Erythroblast (primary cell): ENCODE measurements around the gene WIPF3.

Source experiments
- DNase-seq, 2 experiments: peaks; one replicate each; lab custom pipeline; 2025; lab: John Stamatoyannopoulos, UW
- GATA1 ChIP-seq: IDR thresholded peaks from 2 replicates; pipeline ENCODE4 v1.6.1; 2011; ENCODE audit warnings: low read depth, mild to moderate bottlenecking, control low read depth, low read length, moderate library complexity
- POLR2A ChIP-seq: IDR thresholded peaks from 2 replicates; pipeline ENCODE4 v1.6.1; 2011; ENCODE audit warnings: mild to moderate bottlenecking, low read length

WIPF3 gene

DNA sequence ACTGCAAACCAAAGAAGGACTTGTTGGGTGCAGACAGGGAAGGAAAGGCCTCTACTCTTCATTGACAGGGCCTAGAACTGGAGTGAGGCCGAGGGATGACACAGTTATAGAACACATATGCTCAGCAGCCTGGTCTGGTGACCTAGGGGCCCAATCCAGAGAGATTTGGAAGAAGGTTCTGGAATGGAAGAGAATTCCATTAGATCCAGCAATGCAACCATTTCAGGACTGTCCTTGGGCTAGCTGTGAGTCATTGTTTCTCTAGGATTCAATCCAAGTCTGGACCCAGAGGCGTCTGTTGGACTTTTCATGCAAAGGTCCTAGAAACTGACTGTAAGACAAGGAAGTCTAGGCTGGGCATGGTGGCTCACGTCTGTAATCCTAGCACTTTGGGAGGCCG lies 59.2 kb downstream of the WIPF3 start:
- no peak for DNase-seq
- TF ChIP-seq GATA1 (no peak), POLR2A (no peak)

DNA sequence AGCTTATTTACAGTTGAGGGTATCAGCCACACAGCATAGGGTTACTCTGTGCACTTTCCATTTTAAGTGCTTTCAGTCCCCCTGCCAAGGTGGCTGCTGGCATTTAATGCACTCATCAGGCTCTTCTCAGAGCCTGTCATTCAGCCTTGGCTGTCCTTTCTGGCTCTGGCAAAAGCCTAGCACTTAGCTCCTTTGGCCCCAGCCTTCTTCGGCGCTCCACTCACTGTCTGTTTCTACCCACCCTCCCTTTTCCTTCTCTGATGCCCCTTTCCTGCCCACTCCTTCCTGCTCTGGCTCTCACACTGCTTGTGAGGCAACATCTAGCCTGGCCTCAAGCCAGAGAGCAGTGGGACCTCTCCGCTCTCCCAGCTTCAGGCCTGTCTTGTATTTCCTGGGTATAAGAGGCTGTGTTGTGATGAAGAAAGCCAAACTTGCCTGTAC lies 60.2 kb downstream of the WIPF3 start:
- no peak for TF ChIP-seq POLR2A
- TF ChIP-seq GATA1: no peak
- no peak for DNase-seq

DNA sequence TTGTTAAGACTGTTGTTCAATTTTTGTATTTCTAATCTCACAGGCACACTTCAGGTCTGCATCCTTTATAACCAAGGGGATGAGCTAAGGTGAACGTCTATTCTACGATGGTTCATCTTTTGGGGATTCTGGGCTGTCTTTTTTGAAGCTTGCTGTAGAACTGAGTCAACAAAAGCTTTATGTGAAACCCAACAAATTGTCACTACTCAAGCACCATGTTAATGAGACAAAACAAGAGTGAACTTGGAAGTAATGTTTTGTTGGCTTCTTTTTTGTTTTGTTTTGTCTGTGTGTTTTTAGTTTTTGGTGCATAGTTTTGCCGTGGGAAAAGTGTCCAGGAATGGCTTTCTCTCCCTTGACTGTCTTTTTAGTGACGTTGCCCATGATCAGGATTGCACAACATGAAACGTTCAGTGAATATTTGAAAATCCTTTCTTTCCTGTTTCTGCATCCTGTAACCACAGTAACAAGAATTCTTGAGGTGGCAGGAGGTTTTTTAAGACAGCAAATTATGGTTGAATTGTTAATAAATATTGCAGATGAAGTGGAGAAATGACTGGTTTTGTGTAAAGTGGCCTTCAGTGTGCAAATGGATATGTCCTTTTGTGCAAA lies 65.6 kb downstream of the WIPF3 start:
- DNase-seq: no peak
- TF ChIP-seq GATA1 (no peak), POLR2A (no peak)

DNA sequence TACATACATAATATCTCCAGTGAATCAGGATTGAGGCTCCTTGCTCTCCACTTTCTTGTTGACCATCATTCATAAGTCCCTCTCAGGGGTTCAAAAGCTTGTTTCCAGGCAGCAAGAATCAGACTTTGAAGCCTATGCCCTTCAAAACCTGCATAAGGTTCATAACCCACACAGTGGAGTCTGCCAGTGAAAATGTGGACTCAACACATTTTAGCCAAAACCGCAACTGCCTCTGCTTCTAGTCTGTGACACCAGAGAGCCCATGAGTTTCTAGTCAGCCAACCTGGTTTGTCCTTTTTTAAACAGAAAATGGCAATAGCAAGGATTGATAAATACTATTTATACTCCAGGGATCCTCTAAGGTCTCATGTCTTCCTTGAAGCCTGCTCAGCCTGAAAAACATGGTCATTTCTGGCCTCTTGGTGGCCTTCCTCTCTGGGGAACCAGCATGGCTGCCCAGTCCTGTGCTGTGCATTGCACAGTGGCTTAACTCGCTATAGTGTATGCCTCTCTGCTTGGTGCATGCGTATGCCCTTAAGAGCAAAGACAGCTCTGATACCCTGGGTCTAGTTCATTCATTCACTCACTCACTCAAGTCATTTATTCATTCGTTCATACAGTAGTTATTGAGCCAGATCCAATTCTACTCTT lies 67.5 kb downstream of the WIPF3 start:
- DNase-seq: no peak
- no peak for TF ChIP-seq GATA1
- no peak for TF ChIP-seq POLR2A

GRCh38 chr7:29875741-29876140 lies 69.4 kb downstream of the WIPF3 start:
- no peak for TF ChIP-seq GATA1
- DNase-seq: no peak

DNA sequence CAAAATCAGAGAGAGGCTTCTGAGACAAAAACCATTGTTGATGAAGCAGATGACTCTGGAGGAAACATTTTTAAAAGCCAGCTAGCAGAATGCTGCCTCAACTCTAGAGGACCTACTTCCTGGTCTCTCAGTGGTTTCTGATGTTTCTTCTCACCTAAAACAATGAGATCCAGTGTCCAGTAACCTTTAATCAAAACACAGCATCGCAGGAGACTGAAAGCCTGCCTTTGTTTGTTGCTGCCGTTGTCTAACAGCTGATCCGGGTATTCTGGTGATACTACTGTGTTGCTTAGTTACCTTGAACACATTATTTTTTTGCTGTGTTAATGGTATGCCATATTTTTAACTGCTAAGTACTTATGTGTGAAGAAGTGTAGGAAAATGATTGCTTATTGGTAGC lies 70.9 kb downstream of the WIPF3 start:
- no peak for DNase-seq
- TF ChIP-seq GATA1: no peak
- TF ChIP-seq POLR2A: no peak

GRCh38 chr7:29878081-29878688 lies 71.9 kb downstream of the WIPF3 start:
- TF ChIP-seq POLR2A: no peak
- no peak for TF ChIP-seq GATA1
- DNase-seq: peak; percentile 36 to 60

DNA sequence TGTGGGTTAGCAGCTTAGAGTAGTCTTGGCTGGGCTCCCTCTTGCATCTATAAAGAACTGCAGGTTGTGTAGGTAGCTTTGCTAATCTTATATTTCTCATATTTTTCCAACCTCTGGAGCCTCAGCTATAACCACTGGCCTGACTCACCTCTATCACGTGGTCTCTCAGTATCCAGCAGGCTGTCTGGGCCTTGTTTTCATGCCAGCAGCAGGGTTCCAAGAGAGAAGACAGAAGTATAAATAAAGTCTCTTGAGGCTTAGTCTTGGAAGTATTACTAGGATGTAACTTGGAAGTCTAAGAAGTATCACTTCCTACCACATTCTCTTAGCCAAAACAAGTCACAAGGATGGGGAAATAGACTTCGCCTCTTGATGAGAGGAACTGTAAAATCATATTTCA lies 73.3 kb downstream of the WIPF3 start:
- no peak for TF ChIP-seq POLR2A
- no peak for TF ChIP-seq GATA1
- DNase-seq: no peak

GRCh38 chr7:29881724-29882123 lies 75.4 kb downstream of the WIPF3 start:
- no peak for DNase-seq
- TF ChIP-seq POLR2A (no peak), GATA1 (no peak)

- TF ChIP-seq POLR2A: no peak
- no peak for TF ChIP-seq GATA1
- no peak for DNase-seq
These were observed 76.2 kb downstream of the WIPF3 start for GRCh38 chr7:29882481-29882880.

GRCh38 chr7:29883462-29884398 lies 77.4 kb downstream of the WIPF3 start:
- DNase-seq: no peak
- TF ChIP-seq GATA1 (no peak), POLR2A (no peak)

GRCh38 chr7:29884399-29885272 lies 78.3 kb downstream of the WIPF3 start:
- TF ChIP-seq GATA1 (no peak), POLR2A (no peak)
- DNase-seq: no peak

DNA sequence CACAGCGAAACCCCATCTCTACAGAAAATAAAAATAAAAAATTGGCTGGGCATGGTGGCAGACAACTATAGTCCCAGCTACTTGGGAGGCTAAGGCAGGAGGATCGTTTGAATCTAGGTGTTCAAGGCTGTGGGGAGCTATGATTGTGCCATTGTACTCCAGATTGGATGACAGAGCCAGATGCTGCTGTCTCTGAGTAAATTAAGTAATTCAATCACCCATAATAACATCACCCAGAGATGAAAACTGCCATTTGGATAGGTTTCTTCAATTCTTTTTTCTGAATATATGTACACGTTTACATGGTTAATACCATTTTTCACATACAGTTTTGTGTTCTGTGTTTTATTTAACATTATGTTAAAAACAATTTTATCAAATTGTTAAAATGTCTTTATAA lies 79.3 kb downstream of the WIPF3 start:
- no peak for TF ChIP-seq GATA1
- TF ChIP-seq POLR2A: no peak

More for the DNA sequence above, 79.3 kb downstream of the WIPF3 start:
- no peak for DNase-seq
